Stimulated activated CD8-positive, alpha-beta memory T cell treated with anti-CD3 and anti-CD28 coated beads, Interleukin-12 subunit alpha, Interleukin-12 subunit beta, amount 100 ng/mL, for 1 hour (primary cell): ENCODE results near the gene TMEM101.
"Not testable (repeated sequence)": the region's sequence is repeated elsewhere in the genome, so short reads cannot be mapped to it uniquely, and the experiment has no call there.

Experiments used
- DNase-seq: peaks from one replicate; pipeline ENCODE4 v3.0.0-alpha.2; 2020; ENCODE audit warnings: low read depth

Gene TMEM101

GRCh38 chr17:43974382-43975266 is 40.1 kb downstream of the TMEM101 start:
- no peak for DNase-seq

DNA sequence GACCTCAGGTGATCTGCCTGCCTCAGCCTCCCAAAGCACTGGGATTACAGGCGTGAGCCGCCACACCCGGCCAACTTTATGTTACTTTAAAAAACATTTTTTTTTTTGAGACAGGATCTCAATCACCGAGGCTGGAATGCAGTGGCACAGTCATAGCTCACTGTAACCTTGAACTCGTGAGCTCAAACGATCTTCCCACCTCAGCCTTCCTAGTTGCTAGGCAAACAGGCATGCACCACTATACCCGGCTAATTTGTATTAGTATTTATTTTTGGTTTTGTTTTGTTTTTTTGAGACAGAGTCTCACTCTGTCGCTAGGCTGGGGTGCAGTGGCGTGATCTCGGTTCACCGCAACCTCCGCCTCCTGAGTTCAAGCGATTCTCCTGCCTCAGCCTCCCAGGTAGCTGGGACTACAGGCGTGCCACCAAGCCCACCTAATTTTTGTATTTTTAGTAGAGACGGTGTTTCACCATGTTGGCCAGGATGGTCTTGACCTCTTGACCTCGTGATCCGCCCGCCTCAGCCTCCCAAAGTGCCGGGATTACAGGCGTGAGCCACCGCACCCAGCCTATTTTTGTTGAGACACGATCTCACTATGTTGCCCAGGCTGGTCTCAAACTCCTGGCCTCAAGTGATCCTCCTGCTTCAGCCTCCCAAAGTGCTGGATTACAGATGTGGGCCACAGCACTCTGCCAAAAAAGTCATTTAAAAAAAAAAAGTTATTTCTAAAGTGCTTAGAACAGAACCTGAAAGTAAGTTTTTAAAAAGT is 42.1 kb downstream of the TMEM101 start:
- DNase-seq = not testable (repeated sequence)

DNA sequence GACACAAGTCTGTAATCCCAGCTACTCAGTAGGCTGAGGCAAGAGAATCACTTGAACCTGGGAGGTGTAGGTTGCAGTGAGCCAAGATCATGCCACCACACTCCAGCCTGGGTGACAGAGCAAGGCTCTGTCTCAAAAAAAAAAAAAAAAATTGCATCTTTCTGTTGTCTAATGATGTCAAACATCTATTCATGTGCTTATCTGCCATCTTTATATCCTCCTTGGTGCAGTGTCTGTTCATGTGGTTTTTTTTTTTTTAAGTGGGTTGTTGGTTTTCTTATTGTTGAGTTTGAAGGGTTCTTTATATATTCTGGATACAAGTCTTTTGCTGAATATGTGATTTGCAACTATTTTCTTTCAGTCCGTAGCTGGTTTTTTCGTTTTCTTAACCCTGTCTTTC is 43.3 kb downstream of the TMEM101 start:
- not testable (repeated sequence) for DNase-seq

DNA sequence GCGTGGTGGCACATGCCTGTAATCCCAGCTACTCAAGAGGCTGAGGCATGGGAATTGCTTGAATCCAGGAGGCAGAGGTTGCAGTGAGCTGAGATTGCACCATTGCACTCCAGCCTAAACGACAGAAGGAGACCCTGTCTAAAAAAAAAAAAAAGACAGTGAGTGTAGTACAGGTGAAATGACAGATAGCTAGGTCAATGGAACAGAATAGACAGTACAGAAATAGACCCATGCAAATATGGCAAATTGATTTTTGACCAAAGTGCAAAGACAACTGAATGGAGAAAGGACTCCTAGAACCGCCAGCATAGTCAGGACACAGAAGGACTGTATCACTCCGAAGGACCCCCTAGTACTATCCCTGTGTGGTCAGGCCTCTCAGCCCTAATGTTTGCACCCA is 44.4 kb downstream of the TMEM101 start:
- DNase-seq = no peak

DNA sequence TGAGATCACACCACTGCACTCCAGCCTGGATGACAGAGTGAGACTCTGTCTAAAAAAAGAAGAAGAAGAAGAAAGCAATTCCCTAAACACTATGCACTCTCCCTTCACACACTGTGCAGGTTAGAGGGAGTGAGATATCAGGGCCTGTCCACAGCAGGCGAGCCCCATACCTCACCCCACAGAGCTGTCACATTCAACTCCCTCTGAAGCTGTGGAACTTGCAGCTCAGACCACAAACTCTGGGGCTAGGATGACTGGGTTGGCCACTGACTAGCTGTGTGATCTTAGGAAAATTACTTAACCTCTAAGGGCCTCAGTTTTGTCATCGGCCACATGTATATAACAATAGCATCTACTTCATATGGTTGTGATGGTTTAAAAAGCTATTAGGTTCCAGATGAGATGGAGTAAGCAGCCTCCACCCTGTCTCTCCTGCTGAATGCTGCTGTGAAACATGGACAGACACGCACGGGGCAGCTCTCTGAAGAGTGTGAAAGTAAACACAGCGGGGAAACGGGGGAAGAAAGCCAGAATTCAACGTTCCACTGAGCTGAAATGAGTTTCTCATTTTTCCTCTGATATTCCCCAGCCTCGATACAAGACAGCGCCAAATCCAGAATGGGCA is 47.4 kb downstream of the TMEM101 start:
- DNase-seq = no peak

GRCh38 chr17:43966276-43966675 is 48.5 kb downstream of the TMEM101 start:
- DNase-seq = no peak

GRCh38 chr17:43962479-43962878 is 52.3 kb downstream of the TMEM101 start:
- no peak for DNase-seq

DNA sequence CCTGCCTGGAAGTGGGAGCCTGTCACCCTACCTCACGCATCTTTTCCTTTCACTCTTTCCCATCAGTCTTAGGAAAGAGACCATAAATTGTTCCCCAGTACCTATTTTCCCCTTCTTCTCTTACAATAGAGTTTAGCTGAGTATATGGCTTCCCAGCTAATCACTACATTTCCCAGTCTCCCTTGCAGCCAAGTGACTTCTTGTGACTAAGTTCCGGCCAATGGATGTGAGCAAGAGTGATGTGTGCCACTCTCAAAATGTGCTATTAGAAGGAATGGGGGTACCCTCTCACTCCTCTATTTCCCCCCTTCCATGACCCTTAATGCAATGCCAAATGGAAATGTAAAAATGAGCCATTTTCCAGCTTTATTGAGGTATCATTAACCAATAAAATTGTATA is 52.8 kb downstream of the TMEM101 start:
- no peak for DNase-seq

DNA sequence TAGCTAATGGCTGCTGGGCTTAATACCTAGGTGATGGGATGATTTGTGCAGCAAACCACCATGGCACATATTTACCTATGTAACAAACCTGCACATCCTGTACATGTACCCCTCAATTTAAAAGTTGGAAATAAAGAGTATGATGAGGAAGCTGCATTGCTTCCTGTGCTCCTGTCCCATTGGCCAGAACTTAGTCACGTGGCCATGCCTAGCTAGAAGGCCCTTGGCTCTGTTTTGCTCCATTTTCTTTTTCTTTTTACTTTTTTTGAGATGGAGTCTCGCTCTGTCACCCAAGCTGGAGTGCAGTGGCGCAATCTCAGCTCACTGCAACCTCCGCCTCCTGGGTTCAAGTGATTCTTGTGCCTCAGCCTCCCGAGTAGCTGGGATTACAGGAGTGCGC is 53.5 kb downstream of the TMEM101 start:
- DNase-seq = not testable (repeated sequence)
